T-cell (primary cell): ENCODE measurements around the gene GADD45A. TPM values are rescaled to one million over a fixed set of nuclear protein-coding genes. Genes with fewer than 3 reads are reported as not detected.

Source experiments
- ATAC-seq, 4 experiments: fragments of 200-7000 bp in 3 of 4; fragments of 150-1000 bp in 1 of 4; cut with Tn5 transposase; replicated peaks in 1 of 4; 1 replicate in 3 of 4; 2 replicates in 1 of 4; pipeline ENCODE4 v1.10.0; 2021; ENCODE audit warnings: moderate library complexity in 3 of 4, mild to moderate bottlenecking in 2 of 4, moderate number of reproducible peaks in 1 of 4
- CTCF ChIA-PET, 2 donors: fragments of 300-600 bp; sonication (Branson Sonifier 250); formaldehyde crosslinking; loops; one replicate each; lab custom pipeline; 2022; ENCODE audit warnings: antibody characterized with exemption in 2 of 2; lab: Charles Lee
- POLR2A ChIA-PET, 2 donors: fragments of 300-600 bp; sonication (Branson Sonifier 250); formaldehyde crosslinking; loops; one replicate each; lab custom pipeline; 2022; ENCODE audit warnings: antibody characterized with exemption in 2 of 2; lab: Charles Lee
- DNase-seq, 35 experiments: peaks; one replicate each; pipeline versions ENCODE4 v3.0.0 to v3.0.0-alpha.2; 2013 to 2023
- H3K27ac ChIP-seq: one replicate; pipeline ENCODE4 v1.5.1; 2013; ENCODE audit warnings: low read length
- H3K27me3 ChIP-seq, 2 experiments: replicated peaks in 1 of 2; 1 replicate in 1 of 2; 2 replicates in 1 of 2; pipeline versions ENCODE4 v1.6.1 to v1.7.0; 2013; ENCODE audit warnings: low read length in 1 of 2, mixed read lengths in 1 of 2; ENCODE audit not compliant: control insufficient read depth in 2 of 2, insufficient read depth in 2 of 2; ENCODE audit errors: extremely low read depth in 1 of 2
- H3K36me3 ChIP-seq, 2 donors: 1 replicate in 1 of 2; 2 replicates in 1 of 2; pipeline versions ENCODE4 v1.6.1 to v1.7.0; 2013; ENCODE audit warnings: low read length in 1 of 2; ENCODE audit not compliant: control insufficient read depth in 2 of 2, insufficient read depth in 1 of 2; ENCODE audit errors: extremely low read depth in 1 of 2
- H3K4me1 ChIP-seq, 2 experiments: 1 replicate in 1 of 2; 2 replicates in 1 of 2; pipeline versions ENCODE4 v1.6.1 to v1.7.0; 2013; ENCODE audit warnings: low read length in 2 of 2, mixed read lengths in 1 of 2; ENCODE audit not compliant: insufficient read depth in 2 of 2, control insufficient read depth in 1 of 2; ENCODE audit errors: extremely low read depth in 1 of 2
- H3K4me3 ChIP-seq, 2 donors: 1 replicate in 1 of 2; 2 replicates in 1 of 2; pipeline versions ENCODE4 v1.5.1 to v1.7.0; 2013; ENCODE audit warnings: mild to moderate bottlenecking in 2 of 2, low read length in 1 of 2, moderate library complexity in 1 of 2; ENCODE audit not compliant: control insufficient read depth in 1 of 2; ENCODE audit errors: extremely low read depth in 1 of 2
- H3K9me3 ChIP-seq: 2 replicates; pipeline ENCODE4 v1.7.0; 2013
- H3K27ac Mint-ChIP-seq, 2 donors: one replicate each; pipeline ENCODE4 v1.8.0; 2020 to 2021; ENCODE audit warnings: mild to moderate bottlenecking in 2 of 2, mixed read lengths in 2 of 2
- H3K27me3 Mint-ChIP-seq, 2 donors: one replicate each; pipeline ENCODE4 v1.8.0; 2021 to 2022; ENCODE audit warnings: mixed read lengths in 2 of 2
- H3K36me3 Mint-ChIP-seq: one replicate; pipeline ENCODE4 v1.8.0; 2021; ENCODE audit warnings: mixed read lengths
- H3K4me1 Mint-ChIP-seq, 3 donors: one replicate each; pipeline ENCODE4 v1.8.0; 2020 to 2022; ENCODE audit warnings: mixed read lengths in 3 of 3, mild to moderate bottlenecking in 1 of 3
- H3K4me3 Mint-ChIP-seq, 3 donors: one replicate each; pipeline ENCODE4 v1.8.0; 2020 to 2022; ENCODE audit warnings: mild to moderate bottlenecking in 3 of 3, mixed read lengths in 3 of 3, moderate library complexity in 3 of 3
- H3K9me3 Mint-ChIP-seq, 3 donors: one replicate each; pipeline ENCODE4 v1.8.0; 2020 to 2022; ENCODE audit warnings: mixed read lengths in 3 of 3
- WGBS: methylation state at CpG from one replicate; pipeline ENCODE4 v1.1.5; 2013; ENCODE audit warnings: missing lambda C conversion rate; ENCODE audit not compliant: insufficient coverage; 5-methylcytosine and 5-hydroxymethylcytosine counted together
- total RNA-seq, 35 experiments: library from RNA in 6 of 35; stranded (reverse) in 6 of 35; fragments of 120-200 nt in 1 of 35; gene quantifications; one replicate each; pipeline versions ENCODE4 v1.2.1 to v1.2.4 and lab custom pipeline; 2013 to 2026

The GADD45A gene
- total RNA-seq, 5 donors from 2014 or later (not counting 1 experiment from before 2014, with no cell fraction given), result 16.0 to 85.8 (median 21.9) TPM

DNA sequence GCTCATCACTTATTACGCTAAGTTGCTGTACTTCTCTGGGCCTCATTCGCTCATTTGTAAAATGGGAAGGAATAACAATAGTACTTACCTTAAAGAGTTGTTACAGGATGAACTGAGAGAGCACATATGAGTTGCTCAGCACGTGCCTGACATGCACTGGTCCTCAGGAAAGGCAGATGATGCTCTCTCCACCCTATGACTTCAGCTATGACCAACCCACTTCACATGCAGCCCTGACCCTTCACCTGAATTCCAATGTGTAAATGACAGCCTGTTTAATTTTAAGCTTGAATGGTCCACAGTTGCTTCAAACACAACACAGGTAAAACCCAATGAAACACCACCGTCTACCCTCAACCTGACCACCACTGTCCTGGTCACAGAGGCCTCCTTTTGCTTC lies 32.9 kb downstream of the GADD45A start:
- H3K27me3 ChIP-seq, result peaks cover 0 to 5% of the 10 kb centered on the region in 2 experiments
- ATAC-seq (no peak), DNase-seq (no peak)
- 63% methylated on average over 1 of the region's 4 CpGs for WGBS
- H3K27ac ChIP-seq, result no peak overlapping the region
- no peak overlapping the region for H3K4me3 Mint-ChIP-seq
- CTCF ChIA-PET, result no interaction called here
- no peaks in the 10 kb centered on the region for H3K4me1 Mint-ChIP-seq
- H3K27ac Mint-ChIP-seq, result no peak overlapping the region
- H3K36me3 Mint-ChIP-seq, result no peaks in the 10 kb centered on the region
- peaks cover 3 to 4% of the 10 kb centered on the region in 2 donors for H3K27me3 Mint-ChIP-seq
- no peaks in the 10 kb centered on the region for H3K9me3 ChIP-seq
- H3K4me1 ChIP-seq, result no peaks in the 10 kb centered on the region
- no peaks in the 10 kb centered on the region for H3K9me3 Mint-ChIP-seq
- POLR2A ChIA-PET, result interaction anchor here in 1 of 2 donors (0.6 kb wide), 1 partner anchor 1025 kb away, joined by 3 read pairs; no protein-coding TSS in a partner anchor
- no peak overlapping the region for H3K4me3 ChIP-seq
- no peaks in the 10 kb centered on the region for H3K36me3 ChIP-seq

DNA sequence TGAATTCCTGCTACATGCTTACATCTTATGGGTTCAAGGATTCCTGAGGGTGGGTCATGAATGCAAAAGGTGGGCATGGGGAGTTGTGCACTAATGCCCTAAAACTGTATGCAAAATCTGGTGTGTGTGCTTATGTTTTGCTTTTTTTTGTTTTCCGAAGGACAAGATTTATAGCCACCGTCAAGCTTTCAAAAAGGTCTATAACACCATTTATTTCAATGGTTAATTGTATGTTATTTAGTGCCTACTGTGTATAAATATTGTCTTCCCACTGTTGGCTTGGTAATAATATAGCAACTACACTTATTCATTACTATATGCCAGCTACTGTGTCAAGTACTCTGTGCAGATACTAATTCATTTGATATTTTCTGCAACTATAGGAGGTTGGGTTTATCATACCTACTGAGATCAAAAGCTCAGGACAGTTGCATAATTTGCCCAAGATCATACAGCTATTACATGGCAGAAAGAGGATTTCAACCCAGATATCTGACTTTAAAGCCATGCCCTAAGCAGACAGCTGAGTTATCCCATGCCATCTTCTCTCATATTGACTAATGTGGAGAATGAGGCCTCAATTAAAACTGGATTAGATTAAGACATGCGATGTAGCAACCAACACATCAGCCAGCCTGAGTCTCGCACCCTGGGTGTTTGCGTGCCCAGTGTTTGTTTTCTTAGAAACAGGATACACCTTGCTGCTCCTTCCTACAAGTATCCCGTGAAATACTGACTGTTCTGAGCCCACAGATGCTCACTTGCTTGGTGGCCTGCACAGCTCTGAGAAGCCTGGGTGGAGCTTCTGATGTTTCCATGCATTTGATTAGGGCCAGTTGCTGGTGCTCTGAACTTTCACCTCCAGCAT lies 34.6 kb downstream of the GADD45A start:
- CTCF ChIA-PET, result interaction anchor here in 1 of 2 donors (0.7 kb wide), 2 partner anchors 9 to 41 kb away, joined by 3 read pairs; no protein-coding TSS in a partner anchor
- no peak for DNase-seq
- Mint-ChIP-seq H3K4me3 (no peak overlapping the region), H3K4me1 (no peaks in the 10 kb centered on the region), H3K27me3 (peaks cover 3 to 4% of the 10 kb centered on the region in 2 donors), H3K9me3 (no peaks in the 10 kb centered on the region), H3K27ac (no peak overlapping the region), H3K36me3 (no peaks in the 10 kb centered on the region)
- no peak overlapping the region for H3K4me3 ChIP-seq
- H3K9me3 ChIP-seq, result no peaks in the 10 kb centered on the region
- POLR2A ChIA-PET, result no interaction called here
- no peak overlapping the region for H3K27ac ChIP-seq
- H3K4me1 ChIP-seq, result no peaks in the 10 kb centered on the region
- 92% methylated on average over 3 of the region's 6 CpGs for WGBS
- ATAC-seq, result no peak
- H3K36me3 ChIP-seq, result no peaks in the 10 kb centered on the region
- H3K27me3 ChIP-seq, result peaks cover 0 to 5% of the 10 kb centered on the region in 2 experiments

DNA sequence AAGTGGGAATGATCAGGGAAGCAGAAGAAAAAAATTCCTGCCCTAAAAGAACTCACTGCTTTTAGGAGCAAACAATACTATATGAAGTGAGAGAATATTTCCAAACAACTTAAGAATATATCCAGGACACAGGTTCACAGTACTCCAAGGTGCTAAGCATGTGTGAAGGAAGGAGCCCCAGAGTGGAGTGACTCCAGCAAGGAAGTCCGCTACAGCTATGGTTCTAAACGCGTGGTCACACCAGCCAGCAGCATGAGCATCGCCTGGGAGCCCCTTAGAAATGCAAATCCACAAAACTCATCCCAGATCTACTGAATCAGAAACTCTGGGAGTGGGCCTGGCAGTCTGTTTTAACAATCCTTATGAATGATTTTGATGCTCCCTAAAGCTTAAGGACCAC lies 36.1 kb downstream of the GADD45A start:
- DNase-seq, result no peak
- Mint-ChIP-seq H3K36me3 (no peaks in the 10 kb centered on the region), H3K4me3 (no peak overlapping the region), H3K9me3 (no peaks in the 10 kb centered on the region), H3K4me1 (no peaks in the 10 kb centered on the region), H3K27ac (no peak overlapping the region), H3K27me3 (peaks cover 3 to 4% of the 10 kb centered on the region in 2 donors)
- 94% methylated on average over 2 of the region's 4 CpGs for WGBS
- peaks cover 0 to 5% of the 10 kb centered on the region in 2 experiments for H3K27me3 ChIP-seq
- H3K4me3 ChIP-seq, result no peak overlapping the region
- no peaks in the 10 kb centered on the region for H3K9me3 ChIP-seq
- H3K36me3 ChIP-seq, result no peaks in the 10 kb centered on the region
- ChIA-PET CTCF (no interaction called here), POLR2A (no interaction called here)
- no peaks in the 10 kb centered on the region for H3K4me1 ChIP-seq
- no peak overlapping the region for H3K27ac ChIP-seq
- no peak for ATAC-seq

DNA sequence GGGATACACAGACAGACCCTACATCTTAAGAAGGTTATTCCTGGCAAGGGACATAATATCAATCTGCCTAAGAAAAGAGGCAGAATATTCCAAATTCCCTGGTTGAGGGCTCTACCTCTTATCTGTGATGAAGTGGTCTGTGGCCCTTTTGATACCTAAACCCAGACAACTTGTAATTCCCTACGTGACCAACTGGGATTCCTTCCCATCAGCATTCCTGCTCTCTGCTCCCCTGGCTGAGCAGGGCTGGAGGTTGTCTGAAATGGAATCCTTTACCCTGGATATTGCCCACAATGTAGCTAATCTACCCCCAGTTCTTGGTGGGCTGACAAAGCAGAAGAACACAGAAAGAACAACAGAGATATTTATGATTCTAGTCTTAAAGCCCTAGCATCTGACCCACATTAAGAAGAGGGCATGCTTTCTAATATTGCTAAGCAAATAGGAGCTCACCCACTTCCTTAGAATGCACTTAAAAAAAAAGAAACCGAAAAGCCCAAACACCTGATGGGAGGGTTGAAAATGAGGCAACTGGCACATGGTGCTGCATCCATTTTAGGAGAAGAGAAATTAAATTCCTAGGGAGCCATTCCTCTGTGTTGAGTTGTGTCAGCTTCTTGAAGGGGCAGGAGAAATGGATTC lies 36.8 kb downstream of the GADD45A start:
- CTCF ChIA-PET, result no interaction called here

DNA sequence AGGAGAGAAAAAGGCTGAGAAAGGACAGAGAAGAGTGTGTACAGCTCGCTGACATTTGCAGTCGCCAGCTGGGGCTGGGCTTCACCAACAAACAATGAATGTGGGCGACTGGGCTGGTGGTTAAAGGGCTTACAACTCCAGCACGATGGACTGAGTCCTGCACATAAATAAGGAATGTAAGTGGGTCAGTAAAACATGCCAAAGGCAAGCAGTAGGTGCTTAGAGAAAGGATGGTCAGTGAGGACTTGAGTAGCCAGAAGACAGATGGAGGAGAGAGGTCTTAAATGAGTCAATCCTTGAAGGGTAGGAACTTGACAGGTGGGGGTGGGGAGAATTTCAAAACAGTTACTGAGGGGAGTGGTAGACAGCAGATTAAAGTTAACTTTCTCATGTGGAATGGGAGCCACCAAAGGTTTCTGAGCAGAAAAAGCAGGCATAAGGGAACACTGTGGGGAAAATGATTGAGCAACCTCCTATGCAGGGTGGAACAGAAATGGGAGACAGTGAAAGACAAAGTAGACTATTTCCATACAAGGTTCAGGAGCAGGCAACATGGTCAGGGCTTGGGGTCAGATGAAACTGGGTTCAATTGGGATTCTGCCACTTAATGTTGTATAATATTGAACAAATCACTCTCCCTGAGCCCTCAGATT lies 37.4 kb downstream of the GADD45A start:
- ATAC-seq, result no peak
- Mint-ChIP-seq H3K4me3 (no peak overlapping the region), H3K27me3 (peaks cover 3 to 4% of the 10 kb centered on the region in 2 donors), H3K36me3 (no peaks in the 10 kb centered on the region), H3K27ac (no peak overlapping the region), H3K4me1 (no peaks in the 10 kb centered on the region), H3K9me3 (no peaks in the 10 kb centered on the region)
- no peaks in the 10 kb centered on the region for H3K4me1 ChIP-seq
- no peak for DNase-seq
- peaks cover 0 to 5% of the 10 kb centered on the region in 2 experiments for H3K27me3 ChIP-seq
- CTCF ChIA-PET, result no interaction called here
- H3K36me3 ChIP-seq, result no peaks in the 10 kb centered on the region
- WGBS, result 81% methylated on average over 4 of the region's 4 CpGs
- POLR2A ChIA-PET, result no interaction called here
- no peaks in the 10 kb centered on the region for H3K9me3 ChIP-seq
- no peak overlapping the region for H3K27ac ChIP-seq
- no peak overlapping the region for H3K4me3 ChIP-seq

More for the DNA sequence above, 36.8 kb downstream of the GADD45A start:
- Mint-ChIP-seq H3K27ac (no peak overlapping the region), H3K9me3 (no peaks in the 10 kb centered on the region), H3K36me3 (no peaks in the 10 kb centered on the region), H3K4me3 (no peak overlapping the region), H3K27me3 (peaks cover 3 to 4% of the 10 kb centered on the region in 2 donors), H3K4me1 (no peaks in the 10 kb centered on the region)
- no peak for DNase-seq
- Histone ChIP-seq H3K27me3 (peaks cover 0 to 5% of the 10 kb centered on the region in 2 experiments), H3K9me3 (no peaks in the 10 kb centered on the region), H3K4me1 (no peaks in the 10 kb centered on the region), H3K4me3 (no peak overlapping the region), H3K27ac (no peak overlapping the region), H3K36me3 (no peaks in the 10 kb centered on the region)
- POLR2A ChIA-PET, result no interaction called here
- WGBS, result no CpG with 5 or more reads among the region's 2 CpGs
- no peak for ATAC-seq

DNA sequence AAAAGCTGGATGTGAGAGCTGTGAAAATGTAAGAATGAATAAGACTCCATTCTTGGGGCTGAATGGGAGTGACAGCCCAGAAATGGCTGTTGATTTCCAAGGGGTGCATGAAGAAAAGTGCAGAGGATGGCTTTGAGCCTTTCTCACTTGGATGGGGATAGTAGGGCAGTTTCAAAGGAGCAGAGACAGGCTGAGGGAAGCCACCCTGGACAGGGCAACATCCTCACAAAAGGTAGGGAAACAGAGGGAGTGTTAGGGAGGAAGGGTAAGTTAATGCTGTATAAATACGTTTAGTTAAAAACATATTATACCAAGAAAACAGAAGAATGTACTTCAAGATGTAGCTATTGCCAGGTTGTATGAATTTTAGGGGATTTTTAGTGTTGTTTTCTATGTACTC lies 38.1 kb downstream of the GADD45A start:
- Mint-ChIP-seq H3K4me1 (no peaks in the 10 kb centered on the region), H3K9me3 (no peaks in the 10 kb centered on the region), H3K4me3 (no peak overlapping the region), H3K36me3 (no peaks in the 10 kb centered on the region), H3K27me3 (peaks cover 3 to 4% of the 10 kb centered on the region in 2 donors), H3K27ac (no peak overlapping the region)
- Histone ChIP-seq H3K27ac (no peak overlapping the region), H3K9me3 (no peaks in the 10 kb centered on the region), H3K27me3 (peaks cover 0 to 5% of the 10 kb centered on the region in 2 experiments), H3K4me3 (no peak overlapping the region), H3K36me3 (no peaks in the 10 kb centered on the region), H3K4me1 (no peaks in the 10 kb centered on the region)
- ChIA-PET POLR2A (no interaction called here), CTCF (interaction anchor here in 1 of 2 donors (0.5 to 0.6 kb wide), 2 partner anchors 36 to 38 kb away, joined by 3 read pairs; partner anchors contain the start of gene GADD45A)
- no peak for DNase-seq
- ATAC-seq, result no peak
- WGBS, result no CpG with 5 or more reads among the region's 1 CpG
